Measurements from ENCODE around the gene AGPAT3. TPM values are rescaled to one million over a fixed set of nuclear protein-coding genes. Genes with fewer than 3 reads are reported as not detected.

The AGPAT3 gene
- total and polyA plus RNA-seq, 9 donors: 19.2 to 32.2 (median 27.7) TPM

GRCh38 chr21:43861706-43862105 is 3.3 kb upstream of the AGPAT3 start:
- no peaks in the 10 kb centered on the region for H3K27me3 ChIP-seq (ENCODE audit: control insufficient read depth, insufficient read depth, low read length)
- H3K9me3 ChIP-seq (replicated peaks; ENCODE audit: control insufficient read depth, low read depth, low read length): no peaks in the 10 kb centered on the region
- H3K27ac ChIP-seq (ENCODE audit: low read length): no peak overlapping the region
- 77% methylated on average over 5 of the region's 8 CpGs for WGBS (ENCODE audit: insufficient coverage)
- no peak overlapping the region for H3K4me3 ChIP-seq (ENCODE audit: low read length)
- no peaks in the 10 kb centered on the region for H3K36me3 ChIP-seq (ENCODE audit: control insufficient read depth, insufficient read depth, low read length)
- peaks cover 13% of the 10 kb centered on the region for H3K4me1 ChIP-seq (ENCODE audit: control insufficient read depth, insufficient read depth, low read length)
- DNase-seq: no peak

- DNase-seq: peak; percentile 43
- no peaks in the 10 kb centered on the region for H3K27me3 ChIP-seq (ENCODE audit: control insufficient read depth, insufficient read depth, low read length)
- no peaks in the 10 kb centered on the region for H3K9me3 ChIP-seq (replicated peaks; ENCODE audit: control insufficient read depth, low read depth, low read length)
- H3K4me3 ChIP-seq (ENCODE audit: low read length): peak overlapping the region; percentile 42
- peaks cover 18% of the 10 kb centered on the region for H3K4me1 ChIP-seq (ENCODE audit: control insufficient read depth, insufficient read depth, low read length)
- no peak overlapping the region for H3K27ac ChIP-seq (ENCODE audit: low read length)
- H3K36me3 ChIP-seq (ENCODE audit: control insufficient read depth, insufficient read depth, low read length): peaks cover 10% of the 10 kb centered on the region
- under 1% methylated on average over 57 of the region's 81 CpGs for WGBS (ENCODE audit: insufficient coverage)
These were observed 586 bp upstream of the AGPAT3 start for GRCh38 chr21:43864313-43864961.

GRCh38 chr21:43865540-43866259 is 677 bp downstream of the AGPAT3 start:
- WGBS (ENCODE audit: insufficient coverage): under 1% methylated on average over 52 of the region's 59 CpGs
- H3K27me3 ChIP-seq (ENCODE audit: control insufficient read depth, insufficient read depth, low read length): no peaks in the 10 kb centered on the region
- peaks cover 17% of the 10 kb centered on the region for H3K36me3 ChIP-seq (ENCODE audit: control insufficient read depth, insufficient read depth, low read length)
- peak overlapping the region; percentile 88 for H3K27ac ChIP-seq (ENCODE audit: low read length)
- H3K9me3 ChIP-seq (replicated peaks; ENCODE audit: control insufficient read depth, low read depth, low read length): no peaks in the 10 kb centered on the region
- DNase-seq: peak; percentile 51
- H3K4me1 ChIP-seq (ENCODE audit: control insufficient read depth, insufficient read depth, low read length): peaks cover 14% of the 10 kb centered on the region
- peak overlapping the region; percentile 61 for H3K4me3 ChIP-seq (ENCODE audit: low read length)

GRCh38 chr21:43866260-43866629 is 1.2 kb downstream of the AGPAT3 start:
- peak overlapping the region; percentile 61 for H3K4me3 ChIP-seq (ENCODE audit: low read length)
- peak overlapping the region; percentile 88 for H3K27ac ChIP-seq (ENCODE audit: low read length)
- peak; percentile 84 for DNase-seq
- no peaks in the 10 kb centered on the region for H3K9me3 ChIP-seq (replicated peaks; ENCODE audit: control insufficient read depth, low read depth, low read length)
- WGBS (ENCODE audit: insufficient coverage): 3% methylated on average over 11 of the region's 16 CpGs
- peaks cover 20% of the 10 kb centered on the region for H3K36me3 ChIP-seq (ENCODE audit: control insufficient read depth, insufficient read depth, low read length)
- no peaks in the 10 kb centered on the region for H3K27me3 ChIP-seq (ENCODE audit: control insufficient read depth, insufficient read depth, low read length)
- H3K4me1 ChIP-seq (ENCODE audit: control insufficient read depth, insufficient read depth, low read length): peaks cover 12% of the 10 kb centered on the region

- peaks cover 12% of the 10 kb centered on the region for H3K4me1 ChIP-seq (ENCODE audit: control insufficient read depth, insufficient read depth, low read length)
These were observed 1.8 kb downstream of the AGPAT3 start for GRCh38 chr21:43866659-43867331.

GRCh38 chr21:43867332-43867703 is 2.3 kb downstream of the AGPAT3 start:
- DNase-seq: no peak
- H3K4me3 ChIP-seq (ENCODE audit: low read length): no peak overlapping the region
- no peak overlapping the region for H3K27ac ChIP-seq (ENCODE audit: low read length)
- 70% methylated on average over 3 of the region's 6 CpGs for WGBS (ENCODE audit: insufficient coverage)
- peaks cover 20% of the 10 kb centered on the region for H3K36me3 ChIP-seq (ENCODE audit: control insufficient read depth, insufficient read depth, low read length)
- peaks cover 12% of the 10 kb centered on the region for H3K4me1 ChIP-seq (ENCODE audit: control insufficient read depth, insufficient read depth, low read length)
- H3K9me3 ChIP-seq (replicated peaks; ENCODE audit: control insufficient read depth, low read depth, low read length): no peaks in the 10 kb centered on the region
- no peaks in the 10 kb centered on the region for H3K27me3 ChIP-seq (ENCODE audit: control insufficient read depth, insufficient read depth, low read length)

More at GRCh38 chr21:43866659-43867331, 1.8 kb downstream of the AGPAT3 start:
- H3K27ac ChIP-seq (ENCODE audit: low read length): no peak overlapping the region
- WGBS (ENCODE audit: insufficient coverage): 57% methylated on average over 17 of the region's 24 CpGs
- H3K27me3 ChIP-seq (ENCODE audit: control insufficient read depth, insufficient read depth, low read length): no peaks in the 10 kb centered on the region
- H3K9me3 ChIP-seq (replicated peaks; ENCODE audit: control insufficient read depth, low read depth, low read length): no peaks in the 10 kb centered on the region
- no peak overlapping the region for H3K4me3 ChIP-seq (ENCODE audit: low read length)
- no peak for DNase-seq
- peaks cover 20% of the 10 kb centered on the region for H3K36me3 ChIP-seq (ENCODE audit: control insufficient read depth, insufficient read depth, low read length)

- no peaks in the 10 kb centered on the region for H3K9me3 ChIP-seq (replicated peaks; ENCODE audit: control insufficient read depth, low read depth, low read length)
- H3K27ac ChIP-seq (ENCODE audit: low read length): no peak overlapping the region
- no peaks in the 10 kb centered on the region for H3K27me3 ChIP-seq (ENCODE audit: control insufficient read depth, insufficient read depth, low read length)
- WGBS (ENCODE audit: insufficient coverage): 86% methylated on average over 4 of the region's 6 CpGs
- H3K4me3 ChIP-seq (ENCODE audit: low read length): no peak overlapping the region
- DNase-seq: no peak
- peaks cover 20% of the 10 kb centered on the region for H3K36me3 ChIP-seq (ENCODE audit: control insufficient read depth, insufficient read depth, low read length)
- peaks cover 12% of the 10 kb centered on the region for H3K4me1 ChIP-seq (ENCODE audit: control insufficient read depth, insufficient read depth, low read length)
These were observed 2.9 kb downstream of the AGPAT3 start for GRCh38 chr21:43867948-43868347.

- DNase-seq: no peak
- H3K36me3 ChIP-seq (ENCODE audit: control insufficient read depth, insufficient read depth, low read length): peaks cover 20% of the 10 kb centered on the region
- H3K27me3 ChIP-seq (ENCODE audit: control insufficient read depth, insufficient read depth, low read length): no peaks in the 10 kb centered on the region
- no peaks in the 10 kb centered on the region for H3K9me3 ChIP-seq (replicated peaks; ENCODE audit: control insufficient read depth, low read depth, low read length)
- H3K4me1 ChIP-seq (ENCODE audit: control insufficient read depth, insufficient read depth, low read length): peaks cover 12% of the 10 kb centered on the region
- WGBS (ENCODE audit: insufficient coverage): 90% methylated on average over 2 of the region's 6 CpGs
- H3K4me3 ChIP-seq (ENCODE audit: low read length): no peak overlapping the region
- no peak overlapping the region for H3K27ac ChIP-seq (ENCODE audit: low read length)
These were observed 3.4 kb downstream of the AGPAT3 start for GRCh38 chr21:43868461-43868860.

GRCh38 chr21:43869486-43870325 is 4.7 kb downstream of the AGPAT3 start:
- no peaks in the 10 kb centered on the region for H3K27me3 ChIP-seq (ENCODE audit: control insufficient read depth, insufficient read depth, low read length)
- H3K4me3 ChIP-seq (ENCODE audit: low read length): no peak overlapping the region
- no peak overlapping the region for H3K27ac ChIP-seq (ENCODE audit: low read length)
- H3K36me3 ChIP-seq (ENCODE audit: control insufficient read depth, insufficient read depth, low read length): peaks cover 20% of the 10 kb centered on the region
- no peaks in the 10 kb centered on the region for H3K9me3 ChIP-seq (replicated peaks; ENCODE audit: control insufficient read depth, low read depth, low read length)
- H3K4me1 ChIP-seq (ENCODE audit: control insufficient read depth, insufficient read depth, low read length): peaks cover 12% of the 10 kb centered on the region
- 85% methylated on average over 17 of the region's 21 CpGs for WGBS (ENCODE audit: insufficient coverage)
- DNase-seq: no peak
